Renal cortical epithelial cell (primary cell): ENCODE results near the gene HBP1. TPM values are rescaled to one million over a fixed set of nuclear protein-coding genes. Genes with fewer than 3 reads are reported as not detected.
"Not testable (repeated sequence)": the region's sequence is repeated elsewhere in the genome, so short reads cannot be mapped to it uniquely, and the experiment has no call there.

ENCODE experiments used
- DNase-seq: peaks from one replicate; pipeline ENCODE4 v3.0.0-alpha.2; 2011; ENCODE audit warnings: low read depth
- total RNA-seq: library from RNA; depleted of rRNA; stranded (reverse); fragments of >200 nt; gene quantifications from 2 replicates; pipeline ENCODE4 v1.2.3, GENCODE V29; 2014

Gene HBP1
- total RNA-seq, 1 donor from 2014 or later = 109 TPM

DNA sequence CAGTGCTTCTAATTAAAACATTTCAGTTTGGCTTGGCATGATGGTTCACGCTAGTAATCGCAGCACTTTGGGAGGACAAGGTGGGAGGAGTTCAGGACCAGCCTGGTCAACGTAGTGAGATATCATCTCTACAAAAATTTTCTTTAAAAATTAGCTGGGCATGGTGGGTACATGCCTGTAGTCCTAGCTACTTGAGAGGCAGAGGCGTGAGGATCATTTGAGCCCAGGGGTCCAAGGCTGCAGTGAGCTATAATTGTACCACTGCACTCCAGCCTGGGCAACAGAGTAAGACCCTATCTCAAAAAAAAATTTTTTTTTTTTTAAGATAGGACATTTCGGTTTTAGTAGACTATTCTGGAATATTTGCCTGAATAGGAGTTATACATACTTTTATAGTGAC lies 12.4 kb downstream of the HBP1 start:
- DNase-seq = no peak

DNA sequence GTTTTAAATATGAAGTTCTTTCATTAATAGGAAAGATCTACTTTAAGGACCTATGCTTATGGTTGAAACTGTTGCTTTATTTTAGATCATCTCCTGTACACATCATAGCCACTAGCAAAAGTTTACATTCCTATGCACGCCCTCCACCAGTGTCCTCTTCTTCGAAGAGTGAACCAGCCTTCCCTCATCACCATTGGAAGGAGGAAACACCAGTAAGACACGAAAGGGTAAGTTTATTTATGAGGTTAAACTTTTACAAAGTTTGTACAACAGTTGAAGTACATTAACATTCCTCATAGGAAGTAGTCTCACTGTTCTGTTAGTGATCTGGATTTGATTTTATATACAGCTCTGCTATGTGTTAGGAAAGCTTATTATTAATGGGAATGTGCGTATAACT lies 16.9 kb downstream of the HBP1 start:
- DNase-seq = peak; percentile 69

DNA sequence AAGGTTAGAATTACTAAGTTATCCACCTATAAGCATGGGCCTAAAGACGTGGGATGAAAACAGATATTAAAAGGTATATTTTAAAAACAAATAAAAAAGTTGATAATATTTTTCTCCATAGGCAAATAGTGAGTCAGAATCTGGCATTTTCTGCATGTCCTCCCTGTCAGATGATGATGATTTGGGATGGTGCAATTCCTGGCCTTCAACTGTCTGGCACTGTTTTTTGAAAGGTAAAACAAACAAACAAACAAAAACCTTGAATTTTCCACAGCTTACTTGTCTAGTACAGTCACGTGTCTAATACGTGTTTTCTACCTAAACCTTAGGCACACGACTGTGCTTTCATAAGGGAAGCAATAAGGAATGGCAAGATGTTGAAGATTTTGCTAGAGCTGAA lies 17.4 kb downstream of the HBP1 start:
- DNase-seq = no peak

DNA sequence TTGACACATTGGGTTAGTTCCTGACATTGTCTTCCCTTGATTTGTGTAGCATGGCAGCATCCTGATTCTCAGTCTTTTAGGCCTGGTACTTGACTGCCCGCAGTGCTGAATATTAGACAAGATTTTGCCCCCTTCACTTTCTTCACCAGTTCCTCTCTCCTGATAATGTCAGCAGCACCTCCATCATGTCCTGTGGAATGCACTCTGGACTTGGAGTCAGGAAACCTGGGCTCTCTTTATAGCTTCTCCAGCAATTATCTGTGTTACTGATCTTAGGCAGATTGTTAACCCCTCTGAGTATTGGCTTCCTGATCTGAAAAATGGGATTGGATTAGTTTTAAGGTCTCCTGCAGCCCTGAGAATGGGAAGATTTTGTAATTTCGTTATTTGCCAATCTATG lies 19.0 kb downstream of the HBP1 start:
- no peak for DNase-seq

DNA sequence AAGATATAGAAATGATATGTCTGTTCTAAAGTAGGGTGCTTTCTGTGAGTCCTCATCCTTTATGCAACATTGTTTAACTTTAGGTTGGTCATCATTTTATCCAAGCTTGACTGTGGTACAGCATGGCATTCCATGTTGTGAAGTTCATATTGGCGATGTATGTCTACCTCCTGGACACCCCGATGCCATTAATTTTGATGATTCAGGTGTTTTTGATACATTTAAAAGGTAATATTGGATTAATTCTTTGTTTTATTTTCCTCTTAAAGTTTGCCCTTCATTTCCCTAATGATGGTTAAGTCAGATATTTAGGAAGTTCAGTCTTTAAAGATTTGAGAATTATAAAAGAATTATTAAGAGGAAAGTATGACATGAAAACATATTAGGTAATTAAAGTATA lies 21.3 kb downstream of the HBP1 start:
- no peak for DNase-seq

DNA sequence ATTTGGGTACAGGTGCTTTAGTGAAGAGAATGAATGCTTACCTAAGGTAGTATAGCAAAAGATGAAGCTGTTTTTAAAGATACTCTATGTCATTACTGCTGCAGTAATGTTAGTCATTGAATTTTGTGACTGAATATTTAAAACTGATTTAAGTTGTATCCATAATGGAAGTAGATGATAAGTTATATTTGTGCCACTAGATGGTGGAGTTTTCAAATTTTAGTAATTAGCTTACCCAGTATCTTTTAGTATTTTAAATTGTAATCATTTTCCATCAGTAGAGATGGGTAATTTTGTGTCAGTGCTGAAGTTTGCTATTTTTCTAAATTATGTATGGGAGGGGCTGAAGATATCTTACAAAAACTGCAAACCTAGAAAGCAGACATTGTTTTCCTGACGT lies 25.2 kb downstream of the HBP1 start:
- DNase-seq = no peak

DNA sequence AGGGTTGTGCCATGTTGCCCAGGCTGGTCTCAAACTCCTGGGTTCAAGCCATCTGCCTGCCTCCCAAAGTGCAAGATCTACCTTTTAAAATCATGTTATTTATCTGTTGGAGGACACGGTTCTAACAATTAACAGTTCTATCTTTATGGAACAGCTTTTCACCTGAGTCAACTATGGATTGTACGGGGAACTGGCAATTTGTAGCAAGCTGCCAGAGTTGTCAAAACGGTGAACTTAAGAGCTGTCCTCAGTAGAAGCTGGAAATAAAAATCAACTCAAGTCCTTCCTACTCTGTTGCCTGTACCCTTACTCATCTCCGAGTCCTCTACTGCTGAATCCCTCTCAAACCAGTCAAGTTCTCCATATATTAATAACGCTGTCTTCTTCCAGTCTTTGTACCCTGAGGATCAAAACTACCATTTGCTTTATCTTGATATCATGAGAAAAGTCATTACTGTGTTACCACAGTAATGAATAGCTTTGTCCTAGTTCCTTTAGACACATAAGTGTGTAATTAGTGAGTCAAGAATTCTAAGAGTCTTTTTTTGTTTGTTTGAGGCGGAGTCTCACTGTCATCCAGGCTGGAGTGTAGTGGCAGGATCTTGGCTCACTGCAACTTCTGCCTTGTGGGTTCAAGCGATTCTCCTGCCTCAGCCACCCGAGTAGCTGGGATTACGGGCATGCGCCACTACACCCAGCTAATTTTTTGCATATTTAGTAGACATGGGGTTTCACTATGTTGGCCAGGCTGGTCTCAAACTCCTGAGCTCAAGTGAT lies 28.2 kb downstream of the HBP1 start:
- no peak for DNase-seq

DNA sequence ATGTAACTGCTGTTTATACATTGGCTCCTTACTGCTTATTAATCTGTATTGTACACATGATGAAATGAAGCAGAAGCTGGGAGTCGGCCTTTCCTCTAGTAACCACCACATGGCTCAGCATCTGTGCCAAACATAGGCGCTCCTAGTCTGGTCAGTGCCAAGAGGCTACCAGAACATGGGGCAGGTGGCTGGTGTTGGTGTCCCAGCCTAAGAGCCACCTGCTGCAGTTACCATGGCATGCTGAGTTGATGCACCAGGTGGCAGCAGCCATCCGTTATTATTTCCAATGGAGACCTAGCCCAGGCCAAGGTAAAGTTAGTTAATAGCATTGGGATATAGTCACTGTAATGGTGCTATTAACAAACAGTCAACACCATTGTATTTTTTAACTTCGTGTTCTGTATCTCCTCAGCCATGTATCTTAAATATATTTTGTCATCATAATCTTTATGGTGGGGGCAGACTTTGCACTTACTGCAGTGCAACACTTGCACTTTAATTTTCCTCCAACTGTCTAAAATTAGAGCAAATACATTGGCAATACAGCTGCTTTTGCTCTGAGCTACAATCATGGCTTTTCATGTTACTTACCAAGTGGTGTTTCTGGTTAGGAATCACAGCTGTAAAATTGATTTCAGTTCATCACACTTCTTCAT lies 33.1 kb downstream of the HBP1 start:
- DNase-seq = peak; percentile 34

DNA sequence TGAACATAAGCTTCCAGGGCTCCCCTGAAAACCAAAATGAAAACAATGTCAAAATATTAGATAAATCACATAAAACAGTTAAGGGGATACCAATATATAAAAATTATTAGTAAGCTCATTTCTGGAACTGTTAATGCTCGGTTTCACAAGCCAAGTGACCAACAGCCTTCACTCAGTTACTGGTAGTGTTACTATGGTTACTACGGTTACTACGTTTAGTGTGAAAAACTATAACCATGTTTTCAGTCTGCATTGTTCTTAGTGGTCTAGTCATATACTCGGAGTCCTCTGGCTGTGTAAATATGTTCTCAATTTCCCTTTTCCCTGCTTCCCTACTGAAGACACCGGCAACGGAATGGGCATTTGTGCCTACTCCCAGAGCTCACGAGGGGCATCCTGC lies 34.8 kb downstream of the HBP1 start:
- DNase-seq = no peak

DNA sequence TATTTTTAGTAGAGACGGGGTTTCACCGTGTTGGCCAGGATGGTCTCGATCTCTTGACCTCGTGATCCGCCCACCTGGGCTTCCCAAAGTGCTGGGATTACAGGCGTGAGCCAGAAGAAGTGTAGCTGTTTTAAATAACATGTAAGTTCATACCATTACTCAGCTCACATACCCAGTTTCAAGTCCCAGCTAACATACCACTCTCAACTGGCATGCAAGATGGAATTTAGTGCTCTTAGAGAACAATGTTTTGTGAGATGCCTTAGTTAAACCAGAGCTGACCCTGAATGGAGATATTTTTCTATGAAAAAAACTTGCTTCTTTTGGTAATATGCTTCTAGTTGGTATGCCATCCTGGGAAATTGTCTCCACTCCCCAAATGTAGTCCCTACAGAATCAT lies 37.3 kb downstream of the HBP1 start:
- DNase-seq = no peak

DNA sequence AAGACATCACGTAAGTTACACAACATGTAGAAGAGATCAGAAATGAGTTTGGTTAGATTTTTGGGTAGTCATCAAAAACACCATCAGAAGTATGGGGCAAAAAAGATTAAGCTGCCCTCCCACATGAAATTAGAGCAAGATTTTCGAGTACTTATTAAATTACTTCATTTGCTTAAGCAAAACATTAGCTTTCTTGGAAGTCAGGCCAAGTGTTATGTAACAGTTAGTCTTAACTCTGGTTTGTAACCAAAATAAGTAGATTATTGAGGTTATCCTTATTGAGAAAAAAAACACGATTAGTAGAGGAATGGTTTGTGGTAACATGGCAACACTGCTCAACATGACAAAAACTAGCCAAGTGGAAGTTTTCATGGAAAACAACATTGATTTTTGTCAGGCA lies 37.9 kb downstream of the HBP1 start:
- no peak for DNase-seq

DNA sequence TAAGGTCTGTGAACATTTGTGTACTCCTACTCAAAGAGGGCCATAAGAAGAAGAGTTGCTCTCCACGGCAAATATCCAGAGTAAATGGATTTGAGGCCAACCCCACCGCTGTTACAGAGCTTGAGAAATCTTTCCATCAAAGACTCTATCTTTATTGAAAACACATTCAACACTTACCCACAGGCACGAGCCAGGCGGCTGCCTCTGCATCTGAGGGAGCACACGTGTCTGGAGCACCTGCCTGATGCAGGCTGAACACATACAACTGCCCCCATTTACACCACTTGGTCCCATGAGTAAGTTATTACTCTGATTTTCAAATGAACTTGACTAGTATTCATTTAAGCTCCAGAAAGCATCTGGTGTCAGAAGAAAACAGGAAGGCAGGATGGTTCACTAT lies 38.7 kb downstream of the HBP1 start:
- no peak for DNase-seq

DNA sequence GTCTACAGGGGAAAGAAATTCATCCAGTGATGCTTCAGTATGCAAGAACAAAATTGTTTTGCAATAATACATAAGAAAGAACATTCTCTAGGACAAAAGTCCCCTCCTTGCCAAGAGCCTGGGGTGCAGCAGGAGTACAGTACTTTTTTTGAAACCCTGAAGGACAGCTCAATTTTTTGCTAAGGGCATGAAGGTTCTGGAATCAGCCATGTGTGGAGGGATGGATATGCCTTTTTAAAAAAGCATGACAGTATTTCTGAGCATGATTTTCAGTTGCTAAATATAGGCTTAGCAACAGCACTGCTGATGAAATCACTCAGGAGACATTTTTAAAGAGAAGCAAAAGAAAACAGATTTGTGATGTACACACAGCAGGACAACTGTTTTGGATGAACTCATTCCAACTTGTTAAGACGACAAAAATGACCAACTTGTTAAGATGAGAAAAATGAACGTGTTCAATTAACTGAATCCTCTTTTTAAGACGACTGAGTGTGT lies 39.3 kb downstream of the HBP1 start:
- DNase-seq = no peak

DNA sequence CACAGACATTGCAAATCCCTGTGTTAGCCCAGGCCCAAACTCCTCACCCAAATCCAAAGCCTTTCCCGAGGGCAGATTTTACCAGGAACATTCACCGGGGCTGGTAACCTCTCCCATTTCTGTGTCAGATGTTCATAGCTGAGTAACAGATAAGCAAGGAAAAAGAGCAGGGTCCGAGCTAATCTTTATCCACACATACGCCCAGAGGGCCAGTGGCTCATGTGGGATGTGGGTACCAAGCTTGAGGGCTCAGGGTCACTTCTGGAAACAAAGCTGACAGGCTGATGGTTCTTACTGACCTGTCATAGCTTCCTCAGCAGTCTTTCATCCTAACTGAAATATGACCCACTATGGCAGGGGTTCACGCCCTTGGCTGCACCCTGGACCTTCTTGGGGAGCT lies 39.8 kb downstream of the HBP1 start:
- no peak for DNase-seq

DNA sequence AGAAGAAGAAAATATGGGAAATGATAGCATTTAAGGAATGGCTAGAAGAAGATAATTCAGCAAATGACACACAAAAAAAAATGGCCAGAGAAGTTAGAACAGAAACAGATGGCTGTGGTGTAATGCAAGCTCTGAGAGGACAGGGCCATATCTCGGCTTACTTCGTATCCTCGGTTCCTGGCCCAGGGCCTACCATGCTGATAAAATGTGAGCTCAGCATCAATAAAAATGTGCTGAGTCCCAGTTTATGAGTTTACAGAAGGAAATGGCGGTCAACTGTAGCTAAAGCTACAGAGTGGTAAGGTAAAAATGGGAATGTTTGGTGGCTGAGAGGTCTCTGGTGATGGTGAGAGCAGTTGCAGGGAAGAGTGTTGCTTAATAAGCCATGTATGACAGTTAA lies 40.8 kb downstream of the HBP1 start:
- DNase-seq = no peak

DNA sequence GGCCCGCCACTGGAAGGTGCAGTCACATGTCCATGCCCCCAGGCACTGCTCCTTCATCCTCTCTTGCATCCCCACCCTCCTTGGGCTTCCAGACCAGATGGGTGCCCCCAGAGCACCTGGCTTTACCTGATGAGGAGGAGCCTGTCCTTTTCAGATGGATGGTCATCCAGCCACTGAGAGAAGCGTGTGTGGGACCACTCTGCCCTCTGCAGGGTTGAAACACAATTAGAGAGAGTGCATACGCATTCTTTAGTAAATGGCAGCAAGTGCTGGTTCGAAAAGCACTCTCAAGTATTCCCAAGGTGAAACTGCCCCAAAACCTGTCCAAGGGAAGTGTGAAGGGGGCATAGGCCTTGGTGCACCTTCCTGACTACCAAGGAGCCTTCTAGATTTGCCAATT lies 41.6 kb downstream of the HBP1 start:
- no peak for DNase-seq

DNA sequence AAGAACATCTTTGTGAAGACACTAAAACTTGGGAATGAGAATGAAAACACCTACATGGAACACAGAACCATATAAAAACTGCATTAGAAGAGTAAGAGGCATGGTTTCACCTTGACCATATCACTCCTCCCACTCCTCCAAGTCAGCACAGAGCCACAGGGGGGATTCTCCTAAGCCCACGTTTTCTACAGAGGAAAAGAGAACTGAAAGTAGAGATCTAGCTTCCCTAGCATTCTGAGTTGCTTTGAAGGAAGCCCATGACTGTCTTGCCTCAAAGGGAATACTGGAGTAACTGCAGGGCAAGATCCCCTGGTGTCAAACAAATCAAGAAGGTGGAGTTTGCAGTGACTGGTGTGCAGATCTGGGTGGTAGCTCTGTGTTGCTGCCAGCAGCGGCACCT lies 43.9 kb downstream of the HBP1 start:
- DNase-seq = no peak

DNA sequence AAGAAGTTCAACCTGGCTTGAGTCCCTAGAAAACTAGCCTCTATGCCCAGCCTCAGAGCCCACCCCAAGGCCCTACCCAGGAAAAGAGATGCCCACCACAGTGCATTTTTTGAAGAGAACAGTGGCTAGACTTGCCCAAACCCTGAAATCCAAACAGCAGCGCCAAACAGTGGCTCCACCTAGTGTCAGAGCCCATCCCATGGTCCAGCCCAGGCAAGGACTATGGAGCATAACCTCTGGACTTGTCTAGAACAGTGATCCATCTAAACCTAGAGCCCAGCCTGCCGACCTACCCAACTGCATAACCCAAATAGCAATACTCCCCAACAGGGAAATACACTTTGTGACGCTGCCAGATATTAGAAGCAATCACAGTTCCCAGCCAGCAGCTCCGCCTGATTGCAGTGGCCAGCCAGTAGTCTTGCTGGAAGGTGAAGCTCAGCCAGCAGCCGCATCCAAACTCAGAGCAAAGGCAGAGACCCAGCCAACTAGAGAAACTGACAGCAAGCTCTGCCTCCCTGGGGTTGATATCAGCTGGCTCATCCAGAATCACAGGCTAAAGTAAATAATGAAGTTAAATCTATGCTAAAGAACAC lies 44.5 kb downstream of the HBP1 start:
- no peak for DNase-seq

DNA sequence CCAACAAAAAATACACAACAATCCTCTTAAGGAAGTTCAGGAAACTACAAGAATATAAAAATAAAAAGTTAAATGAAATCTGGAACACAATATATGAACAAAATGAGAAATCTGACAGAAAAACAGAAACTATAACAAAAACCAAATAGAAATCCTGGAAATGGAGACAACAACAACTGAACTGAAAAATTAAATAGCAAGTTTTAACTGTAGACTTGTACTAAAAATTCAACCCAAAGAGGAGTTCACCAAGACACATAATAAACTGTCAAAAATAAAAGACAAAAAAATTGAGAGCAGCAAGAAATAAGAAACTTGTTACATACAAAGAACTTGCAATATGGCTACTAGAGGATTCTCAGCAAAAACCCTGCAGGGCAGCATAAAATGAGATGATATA lies 45.1 kb downstream of the HBP1 start:
- DNase-seq = no peak

DNA sequence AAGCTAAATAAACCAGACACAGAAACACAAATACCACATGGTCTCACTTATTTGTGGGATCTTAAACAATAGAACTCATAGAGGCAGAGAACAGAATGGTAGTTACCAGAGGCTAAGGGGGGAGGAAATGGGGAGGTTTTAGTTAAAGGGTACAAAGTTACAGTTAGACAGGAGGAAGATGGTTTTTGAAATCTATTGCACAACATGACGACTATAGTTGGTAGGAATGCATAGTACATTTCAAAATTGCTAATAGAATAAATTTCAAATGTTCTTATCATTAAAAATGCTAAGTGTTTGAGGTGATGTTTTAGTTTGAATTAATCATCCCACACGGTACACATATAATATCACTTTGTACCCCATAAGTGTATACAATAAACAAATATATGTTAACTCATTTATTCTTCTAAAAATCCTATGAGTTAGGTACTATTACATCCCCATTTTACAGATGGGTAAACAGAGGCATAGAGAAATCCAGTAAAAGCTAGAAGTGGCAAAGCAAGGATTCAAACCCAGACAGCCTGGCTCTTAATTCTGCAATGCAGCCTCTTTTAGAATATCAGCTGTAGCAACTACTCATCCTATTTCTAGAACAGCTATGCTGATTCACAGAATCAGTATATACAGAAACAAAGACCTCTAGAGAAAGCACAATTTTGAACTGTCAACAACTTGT lies 50.9 kb downstream of the HBP1 start:
- DNase-seq = no peak

DNA sequence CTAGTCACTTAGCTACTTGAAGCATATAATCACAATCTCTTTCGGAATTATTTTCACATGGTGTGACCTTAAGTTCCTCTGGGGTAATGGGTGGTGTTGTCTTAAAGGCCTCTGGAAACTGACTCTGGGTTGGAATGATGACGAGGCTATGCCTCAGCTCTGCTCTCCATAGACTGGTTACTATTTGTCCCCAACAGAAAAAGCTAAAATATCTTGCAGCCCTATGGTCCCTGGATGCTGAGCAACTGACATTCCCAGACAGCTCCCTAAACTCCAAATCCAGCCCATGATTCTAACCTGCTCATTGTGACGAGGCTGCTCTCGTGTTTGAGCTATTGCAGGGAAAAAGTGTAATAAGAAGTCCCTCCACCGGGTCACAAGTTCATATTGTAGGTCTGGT lies 51.6 kb downstream of the HBP1 start:
- no peak for DNase-seq

DNA sequence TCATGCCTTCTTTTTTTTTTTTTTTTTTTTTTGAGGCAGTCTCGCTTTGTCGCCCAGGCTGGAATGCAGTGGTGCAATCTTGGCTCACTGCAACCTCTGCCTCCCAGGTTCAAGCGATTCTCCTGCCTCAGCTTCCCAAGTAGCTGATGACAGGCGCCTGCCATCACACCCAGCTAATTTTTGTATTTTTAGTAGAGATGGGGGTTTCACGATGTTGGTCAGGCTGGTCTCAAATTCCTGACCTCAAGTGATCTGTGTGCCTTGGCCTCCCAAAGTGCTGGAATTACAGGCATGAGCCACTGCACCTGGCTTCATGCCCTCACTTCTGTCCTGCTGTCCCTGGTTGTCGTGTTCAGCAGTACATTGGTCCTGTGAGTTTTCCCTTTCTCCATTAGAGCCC lies 52.0 kb downstream of the HBP1 start:
- DNase-seq = not testable (repeated sequence)
